Parathyroid adenoma (tissue), 2 donors: Measurements from ENCODE around the gene FKBP5.

Experiments
- H2AFZ ChIP-seq: fragments of 300-600 bp; sonication (generic); one replicate; pipeline ENCODE4 v1.7.0; 2017; ENCODE audit warnings: antibody characterized with exemption, mild to moderate bottlenecking
- H3K27ac ChIP-seq: fragments of 300-600 bp; sonication (generic); one replicate; pipeline ENCODE4 v1.7.0; 2017
- H3K27me3 ChIP-seq: fragments of 300-600 bp; sonication (generic); one replicate; pipeline ENCODE4 v1.7.0; 2017; ENCODE audit warnings: low read length; ENCODE audit not compliant: control insufficient read depth, insufficient read depth
- H3K36me3 ChIP-seq: fragments of 300-600 bp; sonication (generic); one replicate; pipeline ENCODE4 v1.7.0; 2017; ENCODE audit warnings: low read length; ENCODE audit not compliant: control insufficient read depth, insufficient read depth
- H3K4me1 ChIP-seq: fragments of 300-600 bp; sonication (generic); one replicate; pipeline ENCODE4 v1.7.0; 2017; ENCODE audit warnings: control low read depth
- H3K4me2 ChIP-seq: fragments of 300-600 bp; sonication (generic); one replicate; pipeline ENCODE4 v1.7.0; 2017; ENCODE audit warnings: low read length
- H3K4me3 ChIP-seq: fragments of 300-600 bp; sonication (generic); one replicate; pipeline ENCODE4 v1.7.0; 2017; ENCODE audit warnings: low read depth, low read length
- H3K79me2 ChIP-seq: fragments of 300-600 bp; sonication (generic); one replicate; pipeline ENCODE4 v1.7.0; 2017; ENCODE audit warnings: control low read depth
- H3K9ac ChIP-seq: fragments of 300-600 bp; sonication (generic); one replicate; pipeline ENCODE4 v1.7.0; 2017; ENCODE audit warnings: mild to moderate bottlenecking
- H3K9me3 ChIP-seq: fragments of 300-600 bp; sonication (generic); one replicate; pipeline ENCODE4 v1.7.0; 2017; ENCODE audit warnings: low read length; ENCODE audit not compliant: control insufficient read depth
- CTCF ChIP-seq: fragments of 300-600 bp; sonication (generic); IDR thresholded peaks from one replicate; pipeline ENCODE4 v1.7.0; 2017; ENCODE audit warnings: antibody characterized with exemption, mild to moderate bottlenecking
- donor health status: primary hyperparathyroidism.

FKBP5 gene

GRCh38 chr6:35716798-35717197 lies 28.1 kb upstream of the FKBP5 start:
- Histone ChIP-seq H3K79me2 (no peaks in the 10 kb centered on the region), H3K27ac (no peak overlapping the region), H3K4me1 (peaks cover 7% of the 10 kb centered on the region), H3K27me3 (no peaks in the 10 kb centered on the region), H3K9me3 (no peaks in the 10 kb centered on the region), H3K4me3 (no peak overlapping the region), H3K9ac (no peak overlapping the region), H3K36me3 (no peaks in the 10 kb centered on the region), H2AFZ (no peak overlapping the region), H3K4me2 (no peak overlapping the region)
- TF ChIP-seq CTCF, result no peak

GRCh38 chr6:35713006-35713767 lies 24.5 kb upstream of the FKBP5 start:
- H3K4me3 ChIP-seq, result no peak overlapping the region

GRCh38 chr6:35711731-35712130 lies 23.0 kb upstream of the FKBP5 start:
- Histone ChIP-seq H3K9ac (no peak overlapping the region), H2AFZ (no peak overlapping the region), H3K4me3 (no peak overlapping the region), H3K4me1 (no peaks in the 10 kb centered on the region), H3K9me3 (no peaks in the 10 kb centered on the region), H3K36me3 (no peaks in the 10 kb centered on the region), H3K4me2 (no peak overlapping the region), H3K27ac (no peak overlapping the region), H3K79me2 (no peaks in the 10 kb centered on the region), H3K27me3 (no peaks in the 10 kb centered on the region)
- TF ChIP-seq CTCF, result no peak

More at GRCh38 chr6:35713006-35713767, 24.5 kb upstream of the FKBP5 start:
- Histone ChIP-seq H3K9me3 (no peaks in the 10 kb centered on the region), H3K36me3 (no peaks in the 10 kb centered on the region), H2AFZ (no peak overlapping the region), H3K79me2 (no peaks in the 10 kb centered on the region), H3K4me1 (peaks cover under 1% of the 10 kb centered on the region), H3K9ac (no peak overlapping the region), H3K4me2 (no peak overlapping the region), H3K27ac (no peak overlapping the region), H3K27me3 (no peaks in the 10 kb centered on the region)
- TF ChIP-seq CTCF, result no peak

- Histone ChIP-seq H3K27me3 (no peaks in the 10 kb centered on the region), H2AFZ (no peak overlapping the region), H3K4me1 (no peaks in the 10 kb centered on the region), H3K4me3 (no peak overlapping the region), H3K79me2 (no peaks in the 10 kb centered on the region), H3K9ac (no peak overlapping the region), H3K9me3 (no peaks in the 10 kb centered on the region), H3K27ac (no peak overlapping the region), H3K4me2 (no peak overlapping the region), H3K36me3 (no peaks in the 10 kb centered on the region)
- TF ChIP-seq CTCF, result no peak
These were observed 21.6 kb upstream of the FKBP5 start for GRCh38 chr6:35710241-35710847.
